ENCODE data around the gene AGTRAP.

The AGTRAP gene

GRCh38 chr1:11766429-11766776 is 30.5 kb downstream of the AGTRAP start:
- no peak for DNase-seq (ENCODE audit: low read depth, low spot score)
- TF ChIP-seq CTCF (IDR thresholded peaks at IDR 0.05; ENCODE audit: insufficient read depth, low read length, missing control alignments): no peak
- CTCF ChIA-PET: no interaction called here
- POLR2A ChIA-PET: no interaction called here
- no peak overlapping the region for H3K4me3 ChIP-seq (ENCODE audit: low read depth, low read length)

GRCh38 chr1:11767922-11768704 is 32.2 kb downstream of the AGTRAP start:
- ChIA-PET CTCF (interaction anchor here (1.3 to 1.4 kb wide), 2 partner anchors 17 to 48 kb away, joined by 4 to 5 read pairs; no protein-coding TSS in a partner anchor), POLR2A (no interaction called here)

DNA sequence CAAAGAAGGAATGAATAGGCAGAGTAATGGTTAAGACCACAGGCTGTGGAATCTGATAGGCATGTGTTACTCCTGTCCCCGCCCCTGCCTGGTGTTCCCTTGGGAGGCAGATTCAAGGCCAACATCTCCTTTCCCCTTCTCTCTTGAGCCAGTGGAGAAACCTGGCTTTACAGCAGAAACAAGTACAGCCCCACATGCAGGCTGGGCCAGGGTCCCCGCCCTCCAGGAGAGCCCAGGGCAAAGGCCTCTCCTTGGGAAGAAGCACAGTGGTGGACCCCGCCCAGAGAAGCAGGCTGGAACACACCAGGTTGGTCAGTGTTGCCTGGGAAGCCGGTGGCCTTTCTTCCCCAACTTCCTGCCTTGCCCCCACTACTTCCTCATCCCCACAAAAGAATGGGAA is 32.9 kb downstream of the AGTRAP start:
- no peak for DNase-seq (ENCODE audit: low read depth, low spot score)
- H3K4me3 ChIP-seq (ENCODE audit: low read depth, low read length): no peak overlapping the region
- ChIA-PET CTCF (interaction anchor here (1.4 kb wide), 1 partner anchor 49 kb away, joined by 4 read pairs; no protein-coding TSS in a partner anchor), POLR2A (no interaction called here)
- TF ChIP-seq CTCF (IDR thresholded peaks at IDR 0.05; ENCODE audit: insufficient read depth, low read length, missing control alignments): no peak

More at GRCh38 chr1:11767922-11768704, 32.2 kb downstream of the AGTRAP start:
- no peak for DNase-seq (ENCODE audit: low read depth, low spot score)
- TF ChIP-seq CTCF (IDR thresholded peaks at IDR 0.05; ENCODE audit: insufficient read depth, low read length, missing control alignments): no peak
- H3K4me3 ChIP-seq (ENCODE audit: low read depth, low read length): no peak overlapping the region

DNA sequence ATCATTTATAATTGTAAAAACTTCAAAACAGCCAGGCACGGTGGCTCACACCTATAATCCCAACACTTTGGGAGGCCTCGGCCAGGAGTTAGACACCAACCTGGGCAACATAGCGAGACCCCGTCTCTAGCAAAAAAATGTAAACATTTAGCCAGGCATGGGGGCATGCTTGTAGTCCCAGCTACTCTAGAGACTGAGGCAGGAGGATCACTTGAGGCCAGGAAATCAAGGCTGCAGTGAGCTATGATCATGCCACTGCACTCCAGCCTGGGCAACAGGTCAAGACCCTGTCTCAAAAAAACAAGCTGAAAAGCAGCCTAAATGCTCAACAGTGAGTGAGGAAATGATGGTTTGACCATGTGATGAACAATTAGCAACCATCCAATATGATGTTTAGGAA is 33.3 kb downstream of the AGTRAP start:
- no peak for TF ChIP-seq CTCF (IDR thresholded peaks at IDR 0.05; ENCODE audit: insufficient read depth, low read length, missing control alignments)
- CTCF ChIA-PET: no interaction called here
- POLR2A ChIA-PET: no interaction called here
- DNase-seq (ENCODE audit: low read depth, low spot score): no peak
- no peak overlapping the region for H3K4me3 ChIP-seq (ENCODE audit: low read depth, low read length)

GRCh38 chr1:11770011-11770410 is 34.1 kb downstream of the AGTRAP start:
- TF ChIP-seq CTCF (IDR thresholded peaks at IDR 0.05; ENCODE audit: insufficient read depth, low read length, missing control alignments): no peak
- H3K4me3 ChIP-seq (ENCODE audit: low read depth, low read length): no peak overlapping the region
- CTCF ChIA-PET: no interaction called here
- POLR2A ChIA-PET: no interaction called here
- no peak for DNase-seq (ENCODE audit: low read depth, low spot score)

DNA sequence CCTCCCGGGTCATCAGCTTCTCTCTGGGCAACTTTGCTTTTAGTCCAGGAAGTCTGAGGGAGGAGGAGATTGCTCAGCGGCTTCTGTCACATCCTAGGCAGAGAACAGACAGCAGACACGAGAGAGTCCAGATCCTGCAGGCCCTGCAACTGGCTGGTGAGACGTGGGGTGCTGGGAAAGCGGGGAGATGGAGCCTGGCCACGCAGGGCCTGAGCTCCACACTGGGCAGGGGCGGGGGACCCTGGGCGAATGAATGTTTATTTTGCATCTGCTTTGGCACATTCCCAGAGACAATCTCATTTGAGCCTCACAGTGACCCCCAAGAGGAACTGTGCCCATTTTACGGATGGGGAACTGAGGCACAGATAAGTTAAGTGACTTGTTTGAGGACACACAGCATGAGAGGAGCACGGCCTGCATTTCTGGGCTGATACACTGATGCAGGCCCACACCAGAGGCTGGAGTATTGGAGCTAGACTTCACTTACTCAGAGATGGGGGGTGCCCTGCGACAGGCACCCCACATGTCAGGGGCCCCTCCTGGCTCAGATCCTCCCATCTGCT is 35.6 kb downstream of the AGTRAP start:
- H3K4me3 ChIP-seq (ENCODE audit: low read depth, low read length): no peak overlapping the region
- no peak for TF ChIP-seq CTCF (IDR thresholded peaks at IDR 0.05; ENCODE audit: insufficient read depth, low read length, missing control alignments)
- ChIA-PET CTCF (interaction anchor here (0.7 to 2.7 kb wide), 3 partner anchors 8 to 15 kb away, joined by 3 to 13 read pairs (median 3); no protein-coding TSS in a partner anchor), POLR2A (no interaction called here)
- DNase-seq (ENCODE audit: low read depth, low spot score): no peak

Data from AG04449 (cell line).